Osteoblast (primary cell): ENCODE results near the gene INHBB. TPM values are rescaled to one million over a fixed set of nuclear protein-coding genes. Genes with fewer than 3 reads are reported as not detected.
A peak's percentile ranks its signal among the peaks of the same experiment; 100 is the strongest.
"Not testable (repeated sequence)": the region's sequence is repeated elsewhere in the genome, so short reads cannot be mapped to it uniquely, and the experiment has no call there.

Experiments used
- DNase-seq: peaks from one replicate; pipeline ENCODE4 v3.0.0; 2011; ENCODE audit warnings: low spot score, mixed read lengths; ENCODE audit not compliant: insufficient read length; ENCODE audit errors: missing footprints
- H2AFZ ChIP-seq: 2 replicates; pipeline ENCODE4 v1.6.0; 2011; ENCODE audit warnings: mild to moderate bottlenecking, low read length
- H3K27ac ChIP-seq: 2 replicates; pipeline ENCODE4 v1.5.1; 2011; ENCODE audit warnings: mild to moderate bottlenecking, low read depth, low read length, moderate library complexity
- H3K27me3 ChIP-seq: 2 replicates; pipeline ENCODE4 v1.6.0; 2012; ENCODE audit warnings: mild to moderate bottlenecking, control low read depth, inconsistent platforms, low read length, moderate library complexity; ENCODE audit not compliant: insufficient read depth
- H3K36me3 ChIP-seq: 2 replicates; pipeline ENCODE4 v1.5.1; 2011; ENCODE audit warnings: mild to moderate bottlenecking, low read length, control low read depth, moderate library complexity; ENCODE audit not compliant: insufficient read depth
- H3K4me1 ChIP-seq: 2 replicates; pipeline ENCODE4 v1.5.1; 2011; ENCODE audit warnings: mild to moderate bottlenecking, low read length, control low read depth, moderate library complexity; ENCODE audit not compliant: insufficient read depth
- H3K4me2 ChIP-seq: 2 replicates; pipeline ENCODE4 v1.6.0; 2011; ENCODE audit warnings: mild to moderate bottlenecking, low read length; ENCODE audit not compliant: insufficient read depth
- H3K4me3 ChIP-seq: fragments of 200-600 bp; sonication (generic); 3 replicates; pipeline ENCODE4 v1.5.1; 2012; ENCODE audit warnings: mild to moderate bottlenecking, low read length, inconsistent platforms; ENCODE audit not compliant: insufficient read depth
- H3K79me2 ChIP-seq: 2 replicates; pipeline ENCODE4 v1.6.0; 2012; ENCODE audit warnings: mild to moderate bottlenecking, low read length, control low read depth, inconsistent platforms; ENCODE audit not compliant: insufficient read depth
- H3K9me3 ChIP-seq: 2 replicates; pipeline ENCODE4 v1.5.1; 2011; ENCODE audit warnings: low read depth, low read length, control low read depth
- H4K20me1 ChIP-seq: 2 replicates; pipeline ENCODE4 v1.6.0; 2012; ENCODE audit warnings: mild to moderate bottlenecking, low read length, control low read depth; ENCODE audit not compliant: insufficient read depth
- total RNA-seq: library from RNA; depleted of rRNA; stranded (reverse); fragments of >200 nt; gene quantifications from 2 replicates; pipeline ENCODE4 v1.2.3, GENCODE V29; 2012
- TF ChIP-seq, protein P1 (sequence below): IDR thresholded peaks from 2 replicates; pipeline ENCODE4 v1.5.1; 2011; ENCODE audit warnings: mild to moderate bottlenecking, low read depth, low read length, moderate library complexity; ENCODE audit errors: extremely low read depth

INHBB gene
- total RNA-seq, 1 donor: under 0.01 TPM

DNA sequence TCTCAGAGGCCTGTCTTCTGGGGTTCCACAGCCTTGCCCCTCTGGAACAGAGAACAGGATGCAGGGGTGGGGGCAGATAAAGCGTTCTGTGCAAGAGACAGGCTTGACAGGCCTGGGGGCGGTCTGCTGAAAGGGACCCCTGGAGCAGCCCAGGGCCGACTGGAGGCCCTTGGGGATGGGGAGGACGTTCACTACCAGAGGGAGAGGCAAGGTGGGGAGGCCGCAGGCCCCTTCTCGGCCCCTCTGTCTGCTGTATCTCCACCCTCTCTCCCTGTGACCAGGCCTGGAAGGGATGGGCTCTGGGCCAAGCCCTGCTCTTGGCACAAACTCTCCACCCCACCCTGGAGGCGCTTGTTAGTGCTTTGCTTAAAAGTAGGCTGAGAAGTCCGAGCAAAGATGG lies 27.3 kb upstream of the INHBB start:
- TF ChIP-seq, protein P1, sequence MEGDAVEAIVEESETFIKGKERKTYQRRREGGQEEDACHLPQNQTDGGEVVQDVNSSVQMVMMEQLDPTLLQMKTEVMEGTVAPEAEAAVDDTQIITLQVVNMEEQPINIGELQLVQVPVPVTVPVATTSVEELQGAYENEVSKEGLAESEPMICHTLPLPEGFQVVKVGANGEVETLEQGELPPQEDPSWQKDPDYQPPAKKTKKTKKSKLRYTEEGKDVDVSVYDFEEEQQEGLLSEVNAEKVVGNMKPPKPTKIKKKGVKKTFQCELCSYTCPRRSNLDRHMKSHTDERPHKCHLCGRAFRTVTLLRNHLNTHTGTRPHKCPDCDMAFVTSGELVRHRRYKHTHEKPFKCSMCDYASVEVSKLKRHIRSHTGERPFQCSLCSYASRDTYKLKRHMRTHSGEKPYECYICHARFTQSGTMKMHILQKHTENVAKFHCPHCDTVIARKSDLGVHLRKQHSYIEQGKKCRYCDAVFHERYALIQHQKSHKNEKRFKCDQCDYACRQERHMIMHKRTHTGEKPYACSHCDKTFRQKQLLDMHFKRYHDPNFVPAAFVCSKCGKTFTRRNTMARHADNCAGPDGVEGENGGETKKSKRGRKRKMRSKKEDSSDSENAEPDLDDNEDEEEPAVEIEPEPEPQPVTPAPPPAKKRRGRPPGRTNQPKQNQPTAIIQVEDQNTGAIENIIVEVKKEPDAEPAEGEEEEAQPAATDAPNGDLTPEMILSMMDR: no peak
- Histone ChIP-seq H3K4me1 (peaks cover 10% of the 10 kb centered on the region), H2AFZ (no peak overlapping the region), H3K36me3 (no peaks in the 10 kb centered on the region), H3K27ac (no peak overlapping the region), H3K79me2 (no peaks in the 10 kb centered on the region), H3K4me2 (no peak overlapping the region), H3K9me3 (no peaks in the 10 kb centered on the region), H3K4me3 (no peak overlapping the region), H3K27me3 (peaks cover 4% of the 10 kb centered on the region), H4K20me1 (no peaks in the 10 kb centered on the region)
- DNase-seq: peak; percentile 81

DNA sequence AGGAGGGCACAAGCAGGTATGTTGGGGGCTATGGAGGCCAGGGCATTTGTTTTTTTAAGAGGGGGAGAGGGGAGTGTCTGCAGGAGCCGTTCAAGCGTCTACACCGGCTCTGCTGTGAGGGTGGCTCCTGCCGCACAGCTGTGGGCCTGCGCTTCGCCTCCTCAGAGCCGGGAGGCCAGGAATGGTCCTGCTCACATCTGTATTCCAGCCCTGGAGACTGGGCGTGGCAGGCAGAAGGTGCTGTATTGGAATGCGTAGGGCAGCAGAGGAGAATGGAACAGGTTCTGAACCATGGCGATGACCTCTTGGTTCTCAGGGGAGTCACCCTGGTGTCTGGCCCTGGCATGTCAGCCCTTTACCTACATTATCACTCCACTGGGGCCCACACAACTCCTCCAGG lies 26.8 kb upstream of the INHBB start:
- H3K4me2 ChIP-seq: no peak overlapping the region
- H3K79me2 ChIP-seq: no peaks in the 10 kb centered on the region
- no peaks in the 10 kb centered on the region for H3K9me3 ChIP-seq
- no peak overlapping the region for H3K4me3 ChIP-seq
- H3K27ac ChIP-seq: no peak overlapping the region
- peak; percentile 27 for DNase-seq
- TF ChIP-seq, protein P1: no peak
- peaks cover 9% of the 10 kb centered on the region for H3K4me1 ChIP-seq
- H3K36me3 ChIP-seq: no peaks in the 10 kb centered on the region
- H2AFZ ChIP-seq: no peak overlapping the region
- peaks cover 4% of the 10 kb centered on the region for H3K27me3 ChIP-seq
- H4K20me1 ChIP-seq: no peaks in the 10 kb centered on the region

DNA sequence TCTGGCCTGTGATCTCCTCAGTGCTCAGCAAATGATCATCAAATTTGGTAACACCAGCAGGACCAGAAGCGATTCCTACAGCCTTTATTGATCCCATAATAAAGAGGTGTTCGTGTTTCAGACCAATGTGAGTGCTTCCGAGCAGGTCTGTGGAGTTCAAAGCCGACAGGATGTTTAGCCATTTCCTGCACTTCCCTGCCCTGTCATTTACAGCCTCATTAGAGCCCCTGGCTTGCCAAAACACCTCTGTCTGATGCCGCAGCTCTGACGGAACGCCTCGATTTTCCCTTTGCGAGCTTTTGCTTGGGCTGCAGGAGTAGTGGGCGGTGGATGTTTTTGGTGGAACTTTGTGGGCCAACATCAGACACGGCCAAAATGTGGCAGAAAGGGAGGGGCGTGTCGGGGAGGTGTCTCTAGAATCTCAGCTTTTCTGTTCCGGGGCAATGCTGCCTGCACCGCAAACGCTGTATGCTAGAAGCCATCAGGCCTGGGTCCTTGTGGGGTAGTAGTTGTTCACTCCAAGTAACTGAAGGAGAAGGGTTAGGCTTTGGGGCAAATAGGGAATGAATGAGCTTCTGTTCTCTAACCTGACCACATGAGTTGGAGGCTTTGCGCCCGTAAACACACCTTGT lies 26.1 kb upstream of the INHBB start:
- Histone ChIP-seq H3K27me3 (peaks cover 4% of the 10 kb centered on the region), H4K20me1 (no peaks in the 10 kb centered on the region), H2AFZ (no peak overlapping the region), H3K4me2 (no peak overlapping the region), H3K9me3 (no peaks in the 10 kb centered on the region), H3K4me3 (no peak overlapping the region), H3K4me1 (peaks cover 9% of the 10 kb centered on the region), H3K27ac (no peak overlapping the region), H3K79me2 (no peaks in the 10 kb centered on the region), H3K36me3 (no peaks in the 10 kb centered on the region)
- TF ChIP-seq, protein P1: no peak
- peak; percentile 64 for DNase-seq

DNA sequence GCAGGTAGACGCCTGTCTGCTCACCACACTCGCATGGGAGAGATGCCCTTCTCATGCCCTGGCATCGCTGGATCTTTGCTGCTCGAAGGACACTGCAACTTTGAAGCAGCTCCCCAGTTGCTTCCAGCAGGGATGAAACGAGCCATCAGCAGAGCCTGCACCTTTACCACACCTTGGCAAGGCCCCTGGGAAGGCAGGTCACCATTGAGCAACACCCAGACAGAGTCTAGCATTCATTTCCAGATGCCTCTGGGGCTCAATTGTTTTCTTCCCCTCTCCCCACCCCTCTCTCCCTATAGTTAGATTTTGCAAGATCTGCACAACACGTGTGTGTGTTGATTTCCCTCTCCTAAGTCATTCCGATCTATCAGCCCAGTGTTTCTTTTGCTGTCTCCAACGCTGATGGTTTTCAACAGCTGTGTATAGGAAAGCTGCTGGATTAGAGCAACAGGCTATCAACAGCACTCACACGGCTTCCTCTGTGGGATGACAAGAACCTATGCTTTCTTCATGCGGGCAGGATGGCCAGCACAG lies 25.6 kb upstream of the INHBB start:
- H3K27ac ChIP-seq: no peak overlapping the region
- H4K20me1 ChIP-seq: no peaks in the 10 kb centered on the region
- peak; percentile 41 for DNase-seq
- H3K36me3 ChIP-seq: no peaks in the 10 kb centered on the region
- H3K4me1 ChIP-seq: peaks cover 9% of the 10 kb centered on the region
- H3K9me3 ChIP-seq: no peaks in the 10 kb centered on the region
- TF ChIP-seq, protein P1: no peak
- no peaks in the 10 kb centered on the region for H3K79me2 ChIP-seq
- H3K4me2 ChIP-seq: no peak overlapping the region
- H3K4me3 ChIP-seq: no peak overlapping the region
- no peak overlapping the region for H2AFZ ChIP-seq
- peaks cover 4% of the 10 kb centered on the region for H3K27me3 ChIP-seq

DNA sequence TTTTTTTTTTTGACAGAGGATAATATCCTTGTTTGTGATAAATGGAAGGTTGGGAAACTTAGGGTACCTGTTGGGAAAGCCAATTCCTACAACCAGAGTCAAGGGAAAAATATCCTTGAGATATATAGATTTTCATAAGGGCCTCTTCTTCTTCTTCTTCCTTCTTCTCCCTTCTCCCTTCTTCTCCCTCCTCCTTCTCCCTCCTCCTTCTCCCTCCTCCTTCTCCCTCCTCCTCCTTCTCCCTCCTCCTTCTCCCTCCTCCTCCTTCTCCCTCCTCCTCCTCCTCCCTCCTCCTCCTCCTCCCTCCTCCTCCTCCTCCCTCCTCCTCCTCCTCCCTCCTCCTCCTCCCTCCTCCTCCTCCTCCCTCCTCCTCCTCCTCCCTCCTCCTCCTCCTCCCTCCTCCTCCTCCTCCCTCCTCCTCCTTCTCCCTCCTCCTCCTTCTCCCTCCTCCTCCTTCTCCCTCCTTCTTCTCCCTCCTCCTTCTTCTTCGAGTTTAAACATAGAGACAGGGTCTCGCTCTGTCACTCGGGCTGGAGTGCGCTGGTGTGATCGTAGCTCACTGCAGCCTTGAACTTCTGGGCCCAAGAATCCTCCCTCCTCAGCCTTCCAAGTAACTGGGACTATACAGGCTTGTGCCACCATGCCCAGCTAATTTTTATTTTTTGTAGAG lies 24.9 kb upstream of the INHBB start:
- H3K27me3 ChIP-seq, H3K4me2 ChIP-seq, H3K4me1 ChIP-seq, H3K36me3 ChIP-seq, H3K9me3 ChIP-seq, H3K27ac ChIP-seq, H4K20me1 ChIP-seq, H3K4me3 ChIP-seq, H3K79me2 ChIP-seq, H2AFZ ChIP-seq, DNase-seq: not testable (repeated sequence)
